Stimulated activated memory B cell treated with anti-CD40 and anti-IgM and Interleukin-4, amounts not matched to agents 10 μg/mL and 1 μg/mL and 100 μg/mL, for 72 hours (primary cell): ENCODE data around the gene MICU1.
"Not testable (repeated sequence)": the region's sequence is repeated elsewhere in the genome, so short reads cannot be mapped to it uniquely, and the experiment has no call there.

Experiments used
- ATAC-seq: fragments of 150-1000 bp; cut with Tn5 transposase; 2 replicates; pipeline ENCODE4 v1.10.0; 2021
- H3K27ac Mint-ChIP-seq: one replicate; pipeline ENCODE4 v1.8.0; 2022; ENCODE audit warnings: mild to moderate bottlenecking, mixed read lengths
- H3K27me3 Mint-ChIP-seq: one replicate; pipeline ENCODE4 v1.8.0; 2022; ENCODE audit warnings: mixed read lengths
- H3K36me3 Mint-ChIP-seq: one replicate; pipeline ENCODE4 v1.8.0; 2022; ENCODE audit warnings: mixed read lengths
- H3K4me1 Mint-ChIP-seq: one replicate; pipeline ENCODE4 v1.8.0; 2022; ENCODE audit warnings: mixed read lengths
- H3K4me3 Mint-ChIP-seq: one replicate; pipeline ENCODE4 v1.8.0; 2022; ENCODE audit warnings: mild to moderate bottlenecking, moderate library complexity, mixed read lengths
- H3K9me3 Mint-ChIP-seq: one replicate; pipeline ENCODE4 v1.8.0; 2022; ENCODE audit warnings: mixed read lengths

MICU1 gene

GRCh38 chr10:72429931-72430330 is 195.9 kb downstream of the MICU1 start:
- Mint-ChIP-seq H3K36me3 (peaks cover 6% of the 10 kb centered on the region), H3K27me3 (no peaks in the 10 kb centered on the region), H3K9me3 (no peaks in the 10 kb centered on the region), H3K4me1 (no peaks in the 10 kb centered on the region), H3K27ac (no peak overlapping the region), H3K4me3 (no peak overlapping the region)
- no peak for ATAC-seq

GRCh38 chr10:72426986-72427385 is 198.9 kb downstream of the MICU1 start:
- ATAC-seq = no peak
- no peak overlapping the region for H3K27ac Mint-ChIP-seq
- no peaks in the 10 kb centered on the region for H3K4me1 Mint-ChIP-seq
- H3K4me3 Mint-ChIP-seq = no peak overlapping the region
- H3K27me3 Mint-ChIP-seq = no peaks in the 10 kb centered on the region
- H3K9me3 Mint-ChIP-seq = peaks cover 5% of the 10 kb centered on the region
- H3K36me3 Mint-ChIP-seq = peaks cover 17% of the 10 kb centered on the region

- no peaks in the 10 kb centered on the region for H3K27me3 Mint-ChIP-seq
- H3K36me3 Mint-ChIP-seq = peaks cover 33% of the 10 kb centered on the region
- no peaks in the 10 kb centered on the region for H3K4me1 Mint-ChIP-seq
- H3K9me3 Mint-ChIP-seq = peaks cover 7% of the 10 kb centered on the region
- no peak overlapping the region for H3K27ac Mint-ChIP-seq
- no peak for ATAC-seq
- no peak overlapping the region for H3K4me3 Mint-ChIP-seq
These were observed 200.7 kb downstream of the MICU1 start for GRCh38 chr10:72425133-72425532.

- Mint-ChIP-seq H3K9me3 (peaks cover 7% of the 10 kb centered on the region), H3K27ac (no peak overlapping the region), H3K4me1 (no peaks in the 10 kb centered on the region), H3K27me3 (no peaks in the 10 kb centered on the region), H3K36me3 (peaks cover 38% of the 10 kb centered on the region), H3K4me3 (no peak overlapping the region)
- no peak for ATAC-seq
These were observed 201.3 kb downstream of the MICU1 start for GRCh38 chr10:72424561-72424960.

- Mint-ChIP-seq H3K9me3 (peaks cover 7% of the 10 kb centered on the region), H3K4me3 (no peak overlapping the region), H3K27me3 (no peaks in the 10 kb centered on the region), H3K4me1 (no peaks in the 10 kb centered on the region), H3K36me3 (peaks cover 50% of the 10 kb centered on the region), H3K27ac (no peak overlapping the region)
- ATAC-seq = no peak
These were observed 202.5 kb downstream of the MICU1 start for GRCh38 chr10:72423426-72423825.

GRCh38 chr10:72421885-72422540 is 203.9 kb downstream of the MICU1 start:
- Mint-ChIP-seq H3K9me3 (peaks cover 7% of the 10 kb centered on the region), H3K27ac (peak overlapping the region; percentile 15)

GRCh38 chr10:72419241-72419640 is 206.6 kb downstream of the MICU1 start:
- peaks cover 86% of the 10 kb centered on the region for H3K36me3 Mint-ChIP-seq
- H3K27me3 Mint-ChIP-seq = no peaks in the 10 kb centered on the region
- H3K4me1 Mint-ChIP-seq = no peaks in the 10 kb centered on the region
- H3K4me3 Mint-ChIP-seq = no peak overlapping the region
- no peak for ATAC-seq
- H3K9me3 Mint-ChIP-seq = peaks cover 15% of the 10 kb centered on the region
- no peak overlapping the region for H3K27ac Mint-ChIP-seq

More at GRCh38 chr10:72421885-72422540, 203.9 kb downstream of the MICU1 start:
- Mint-ChIP-seq H3K4me3 (no peak overlapping the region), H3K27me3 (no peaks in the 10 kb centered on the region), H3K4me1 (no peaks in the 10 kb centered on the region), H3K36me3 (peaks cover 60% of the 10 kb centered on the region)
- no peak for ATAC-seq

- ATAC-seq = no peak
- peaks cover 92% of the 10 kb centered on the region for H3K36me3 Mint-ChIP-seq
These were observed 207.2 kb downstream of the MICU1 start for GRCh38 chr10:72418679-72419078.

GRCh38 chr10:72417971-72418370 is 207.9 kb downstream of the MICU1 start:
- ATAC-seq = no peak
- Mint-ChIP-seq H3K4me1 (no peaks in the 10 kb centered on the region), H3K4me3 (no peak overlapping the region), H3K27me3 (no peaks in the 10 kb centered on the region), H3K36me3 (peaks cover 92% of the 10 kb centered on the region), H3K27ac (no peak overlapping the region), H3K9me3 (peaks cover 16% of the 10 kb centered on the region)

More at GRCh38 chr10:72418679-72419078, 207.2 kb downstream of the MICU1 start:
- Mint-ChIP-seq H3K4me3 (no peak overlapping the region), H3K9me3 (peaks cover 16% of the 10 kb centered on the region), H3K27me3 (no peaks in the 10 kb centered on the region), H3K27ac (no peak overlapping the region), H3K4me1 (no peaks in the 10 kb centered on the region)

- Mint-ChIP-seq H3K27ac (no peak overlapping the region), H3K27me3 (no peaks in the 10 kb centered on the region), H3K36me3 (peaks cover 88% of the 10 kb centered on the region), H3K4me1 (no peaks in the 10 kb centered on the region), H3K4me3 (no peak overlapping the region), H3K9me3 (peaks cover 10% of the 10 kb centered on the region)
- no peak for ATAC-seq
These were observed 209.2 kb downstream of the MICU1 start for GRCh38 chr10:72416661-72417060.

GRCh38 chr10:72414642-72415041 is 211.2 kb downstream of the MICU1 start:
- H3K36me3 Mint-ChIP-seq = peaks cover 81% of the 10 kb centered on the region
- no peaks in the 10 kb centered on the region for H3K27me3 Mint-ChIP-seq
- H3K4me3 Mint-ChIP-seq = no peak overlapping the region
- H3K9me3 Mint-ChIP-seq = peaks cover 9% of the 10 kb centered on the region
- H3K4me1 Mint-ChIP-seq = no peaks in the 10 kb centered on the region
- no peak overlapping the region for H3K27ac Mint-ChIP-seq
- no peak for ATAC-seq

GRCh38 chr10:72409167-72409566 is 216.7 kb downstream of the MICU1 start:
- Mint-ChIP-seq H3K4me3 (no peak overlapping the region), H3K27ac (no peak overlapping the region), H3K4me1 (peaks cover 20% of the 10 kb centered on the region), H3K27me3 (no peaks in the 10 kb centered on the region), H3K9me3 (no peaks in the 10 kb centered on the region), H3K36me3 (peaks cover 41% of the 10 kb centered on the region)
- ATAC-seq = no peak

- Mint-ChIP-seq H3K36me3 (peaks cover 36% of the 10 kb centered on the region), H3K4me3 (no peak overlapping the region), H3K4me1 (peaks cover 20% of the 10 kb centered on the region), H3K27ac (peak overlapping the region; percentile 37), H3K9me3 (no peaks in the 10 kb centered on the region), H3K27me3 (no peaks in the 10 kb centered on the region)
- ATAC-seq = no peak
These were observed 217.8 kb downstream of the MICU1 start for GRCh38 chr10:72407927-72408600.

- peak; percentile 80 for ATAC-seq
- Mint-ChIP-seq H3K9me3 (no peaks in the 10 kb centered on the region), H3K4me3 (no peak overlapping the region), H3K4me1 (peaks cover 20% of the 10 kb centered on the region), H3K27ac (peak overlapping the region; percentile 37), H3K27me3 (no peaks in the 10 kb centered on the region), H3K36me3 (peaks cover 36% of the 10 kb centered on the region)
These were observed 218.4 kb downstream of the MICU1 start for GRCh38 chr10:72407471-72407870.

- not testable (repeated sequence) for ATAC-seq, H3K27ac Mint-ChIP-seq, H3K4me1 Mint-ChIP-seq, H3K4me3 Mint-ChIP-seq, H3K9me3 Mint-ChIP-seq, H3K27me3 Mint-ChIP-seq
- H3K36me3 Mint-ChIP-seq = peaks cover 47% of the 10 kb centered on the region
These were observed 230.3 kb downstream of the MICU1 start for GRCh38 chr10:72395581-72395980.

- H3K36me3 Mint-ChIP-seq = peaks cover 37% of the 10 kb centered on the region
- no peak overlapping the region for H3K27ac Mint-ChIP-seq
- H3K4me3 Mint-ChIP-seq = no peak overlapping the region
- no peaks in the 10 kb centered on the region for H3K9me3 Mint-ChIP-seq
- H3K4me1 Mint-ChIP-seq = no peaks in the 10 kb centered on the region
- no peak for ATAC-seq
- no peaks in the 10 kb centered on the region for H3K27me3 Mint-ChIP-seq
These were observed 233.3 kb downstream of the MICU1 start for GRCh38 chr10:72392571-72392970.
